ENCODE measurements around the gene FBXO7. TPM values are rescaled to one million over a fixed set of nuclear protein-coding genes. Genes with fewer than 3 reads are reported as not detected.

Gene FBXO7
- total RNA-seq, 1 donor from 2014 or later = 60.9 TPM

- DNase-seq (ENCODE audit: low read depth in 2 of 2) = peak in 1 of 2 donors; percentile 30
These were observed 14.8 kb downstream of the FBXO7 start for GRCh38 chr22:32489377-32489776.

GRCh38 chr22:32490279-32490678 is 15.7 kb downstream of the FBXO7 start:
- DNase-seq (ENCODE audit: low read depth in 2 of 2) = no peak

GRCh38 chr22:32492111-32492510 is 17.5 kb downstream of the FBXO7 start:
- DNase-seq (ENCODE audit: low read depth in 2 of 2) = no peak

- DNase-seq (ENCODE audit: low read depth in 2 of 2) = peak in 1 of 2 donors; percentile 96
These were observed 18.9 kb downstream of the FBXO7 start for GRCh38 chr22:32493551-32493950.

GRCh38 chr22:32494971-32495370 is 20.4 kb downstream of the FBXO7 start:
- DNase-seq (ENCODE audit: low read depth in 2 of 2) = no peak

- no peak for DNase-seq (ENCODE audit: low read depth in 2 of 2)
These were observed 25.1 kb downstream of the FBXO7 start for GRCh38 chr22:32499666-32500065.

GRCh38 chr22:32501836-32502752 is 27.5 kb downstream of the FBXO7 start:
- DNase-seq (ENCODE audit: low read depth in 2 of 2) = no peak

- DNase-seq (ENCODE audit: low read depth in 2 of 2) = no peak
These were observed 34.4 kb downstream of the FBXO7 start for GRCh38 chr22:32509045-32509444.

GRCh38 chr22:32511274-32511673 is 36.7 kb downstream of the FBXO7 start:
- DNase-seq (ENCODE audit: low read depth in 2 of 2) = no peak

GRCh38 chr22:32511776-32512175 is 37.2 kb downstream of the FBXO7 start:
- no peak for DNase-seq (ENCODE audit: low read depth in 2 of 2)

- DNase-seq (ENCODE audit: low read depth in 2 of 2) = no peak
These were observed 37.8 kb downstream of the FBXO7 start for GRCh38 chr22:32512267-32512982.

GRCh38 chr22:32515084-32515483 is 40.5 kb downstream of the FBXO7 start:
- no peak for DNase-seq (ENCODE audit: low read depth in 2 of 2)

GRCh38 chr22:32517488-32517887 is 42.9 kb downstream of the FBXO7 start:
- DNase-seq (ENCODE audit: low read depth in 2 of 2) = no peak

- no peak for DNase-seq (ENCODE audit: low read depth in 2 of 2)
These were observed 43.3 kb downstream of the FBXO7 start for GRCh38 chr22:32517921-32518320.

- DNase-seq (ENCODE audit: low read depth in 2 of 2) = no peak
These were observed 43.8 kb downstream of the FBXO7 start for GRCh38 chr22:32518381-32518780.

GRCh38 chr22:32518848-32519247 is 44.2 kb downstream of the FBXO7 start:
- DNase-seq (ENCODE audit: low read depth in 2 of 2) = peak in 1 of 2 donors; percentile 23

GRCh38 chr22:32520612-32521011 is 46.0 kb downstream of the FBXO7 start:
- no peak for DNase-seq (ENCODE audit: low read depth in 2 of 2)

GRCh38 chr22:32522237-32522636 is 47.6 kb downstream of the FBXO7 start:
- no peak for DNase-seq (ENCODE audit: low read depth in 2 of 2)

GRCh38 chr22:32527756-32528155 is 53.1 kb downstream of the FBXO7 start:
- no peak for DNase-seq (ENCODE audit: low read depth in 2 of 2)

- DNase-seq (ENCODE audit: low read depth in 2 of 2) = peak in 1 of 2 donors; percentile 12
These were observed 53.7 kb downstream of the FBXO7 start for GRCh38 chr22:32528316-32528715.

- peak; percentile 86 to 97 for DNase-seq (ENCODE audit: low read depth in 2 of 2)
These were observed 54.7 kb downstream of the FBXO7 start for GRCh38 chr22:32528984-32529982.

Measured in lung microvascular endothelial cell (primary cell).